ENCODE measurements around the gene RARB. TPM values are rescaled to one million over a fixed set of nuclear protein-coding genes. Genes with fewer than 3 reads are reported as not detected.

Gene RARB
- total and polyA plus RNA-seq, 3 donors from 2014 or later, result 0.63 to 1.5 (median 0.99) TPM

GRCh38 chr3:25581823-25582222, 153.8 kb downstream of the RARB start:
- TF ChIP-seq POLR2A (IDR thresholded peaks at IDR 0.05), result no peak
- WGBS, 2 donors, result 97 to 100% methylated on average over 3 of the region's 3 CpGs
- Histone ChIP-seq H3K4me1 (no peaks in the 10 kb centered on the region), H3K4me3 (no peak overlapping the region), H3K36me3 (ENCODE audit: low read depth, missing control alignments) (no peaks in the 10 kb centered on the region), H3K9me3 (no peaks in the 10 kb centered on the region), H3K27ac (no peak overlapping the region), H3K27me3 (no peaks in the 10 kb centered on the region)
- no peak for DNase-seq
- intact Hi-C loops (cut with DNase I; ENCODE audit: low total_unique reads), result no loop called here

- intact Hi-C loops (cut with DNase I; ENCODE audit: low total_unique reads), result no loop called here
- Histone ChIP-seq H3K36me3 (ENCODE audit: low read depth, missing control alignments) (no peaks in the 10 kb centered on the region), H3K27me3 (no peaks in the 10 kb centered on the region), H3K27ac (no peak overlapping the region), H3K4me3 (no peak overlapping the region), H3K9me3 (no peaks in the 10 kb centered on the region), H3K4me1 (no peaks in the 10 kb centered on the region)
- no peak for DNase-seq
- 90 to 94% methylated on average over 2 of the region's 2 CpGs for WGBS, 2 donors
- no peak for TF ChIP-seq CTCF (IDR thresholded peaks at IDR 0.05)
- TF ChIP-seq POLR2A (IDR thresholded peaks at IDR 0.05), result no peak
Observed at GRCh38 chr3:25582242-25582641, 154.2 kb downstream of the RARB start.

DNA sequence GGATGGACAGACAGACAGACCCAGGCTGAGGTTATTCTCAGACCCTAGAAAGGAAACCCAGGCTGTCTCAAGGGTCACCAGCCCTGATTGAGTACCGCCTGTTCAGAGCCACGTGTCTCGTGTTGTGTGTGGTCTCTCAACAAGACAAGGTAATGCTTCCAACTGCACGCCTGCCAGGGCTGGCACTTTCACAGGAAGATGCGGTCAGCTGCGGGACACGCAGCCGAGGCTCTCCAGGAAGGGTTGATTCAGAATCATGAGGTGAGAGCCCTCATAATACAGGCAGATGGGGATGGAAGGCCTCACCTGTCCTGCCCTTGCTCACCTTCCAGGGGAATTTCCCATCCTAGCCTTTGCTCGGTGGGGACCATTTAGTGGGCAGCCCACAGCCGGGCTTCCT, 155.3 kb downstream of the RARB start:
- TF ChIP-seq CTCF (IDR thresholded peaks at IDR 0.05) (no peak), POLR2A (IDR thresholded peaks at IDR 0.05) (no peak)
- 92 to 94% methylated on average over 7 to 10 of the region's 10 CpGs for WGBS, 2 donors
- Histone ChIP-seq H3K9me3 (no peaks in the 10 kb centered on the region), H3K27ac (no peak overlapping the region), H3K36me3 (ENCODE audit: low read depth, missing control alignments) (no peaks in the 10 kb centered on the region), H3K4me3 (no peak overlapping the region), H3K27me3 (no peaks in the 10 kb centered on the region), H3K4me1 (no peaks in the 10 kb centered on the region)
- DNase-seq, result no peak
- intact Hi-C loops (cut with DNase I; ENCODE audit: low total_unique reads), result no loop called here

DNA sequence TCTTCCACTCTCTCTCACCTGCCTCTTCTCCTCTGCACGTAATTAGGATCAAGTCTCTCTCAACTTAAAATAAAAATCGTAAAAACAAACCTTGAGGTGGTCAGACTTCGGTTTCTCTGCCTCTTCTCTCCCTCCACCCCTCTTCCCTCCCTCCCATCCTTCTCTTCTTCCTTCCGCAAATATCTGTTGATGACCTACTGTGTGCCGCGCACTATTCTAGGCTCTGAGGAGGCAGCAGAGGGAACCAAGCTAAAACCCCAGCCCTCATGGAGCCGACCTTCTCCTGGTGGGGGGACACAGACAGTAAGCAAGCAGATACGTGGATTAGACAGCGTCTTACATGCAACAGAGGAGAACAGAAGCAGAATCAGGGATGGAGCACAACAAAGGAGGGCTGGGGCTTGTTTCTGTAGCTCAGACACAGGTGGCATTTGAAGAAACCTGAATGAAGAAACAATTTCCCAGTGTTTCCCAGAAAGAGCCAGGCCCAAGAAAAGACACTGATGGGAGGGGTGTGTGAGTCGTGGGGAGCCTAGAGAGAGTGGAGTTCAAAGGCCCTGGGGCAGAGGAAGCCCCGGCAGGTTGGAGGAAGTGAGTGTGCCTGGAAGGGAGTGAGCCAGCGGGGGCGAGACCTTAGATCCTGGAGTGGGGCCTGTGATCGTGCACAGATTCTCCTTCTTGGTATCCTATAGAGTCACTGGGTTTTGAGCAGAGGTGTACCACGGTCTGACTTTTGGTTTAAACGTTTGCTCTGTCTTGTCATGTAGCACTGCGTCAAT, 156.1 kb downstream of the RARB start:
- TF ChIP-seq CTCF (IDR thresholded peaks at IDR 0.05) (no peak), POLR2A (IDR thresholded peaks at IDR 0.05) (no peak)
- Histone ChIP-seq H3K4me1 (no peaks in the 10 kb centered on the region), H3K27me3 (no peaks in the 10 kb centered on the region), H3K27ac (no peak overlapping the region), H3K36me3 (ENCODE audit: low read depth, missing control alignments) (no peaks in the 10 kb centered on the region), H3K9me3 (no peaks in the 10 kb centered on the region), H3K4me3 (no peak overlapping the region)
- DNase-seq, result no peak
- WGBS, 2 donors, result 90 to 95% methylated on average over 17 of the region's 17 CpGs
- intact Hi-C loops (cut with DNase I; ENCODE audit: low total_unique reads), result no loop called here

DNA sequence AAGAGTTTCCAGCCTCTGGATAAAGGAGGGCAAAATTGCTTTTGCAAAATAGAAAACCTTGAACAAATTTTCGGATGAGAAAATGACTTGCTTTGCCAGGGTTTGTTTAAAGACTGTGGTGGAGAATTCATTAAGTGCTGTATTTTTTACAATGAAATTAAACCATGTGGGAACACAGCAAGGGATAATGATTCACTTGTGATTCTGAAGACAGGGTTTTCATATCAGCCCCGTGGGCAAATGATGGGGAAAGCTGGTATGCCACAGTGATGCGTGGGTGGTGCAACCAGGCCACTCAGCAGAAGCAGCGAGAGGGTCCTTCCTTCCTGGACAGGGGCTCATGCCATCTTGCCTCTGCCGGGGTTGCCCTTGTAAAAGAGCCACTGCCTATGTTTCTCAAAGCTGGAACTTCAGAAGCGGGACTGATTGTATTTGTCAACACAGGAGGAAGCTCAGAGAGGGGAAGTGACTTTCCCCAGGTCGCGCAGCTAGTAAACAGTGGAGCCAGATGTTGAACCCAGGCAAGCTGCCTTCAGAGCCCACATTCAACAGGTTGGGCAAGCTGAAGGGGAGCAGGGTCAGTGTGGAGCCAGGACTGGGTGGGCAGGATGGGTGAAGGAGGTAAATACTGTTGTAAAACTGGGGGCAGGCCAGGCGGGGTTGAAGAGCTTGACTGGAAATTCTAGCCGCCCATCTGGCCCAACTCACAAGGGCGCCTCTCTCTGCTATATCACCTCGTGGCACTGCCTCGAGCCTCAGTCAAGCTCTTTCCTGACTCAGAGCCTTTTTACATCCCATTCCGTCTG, 157.5 kb downstream of the RARB start:
- TF ChIP-seq POLR2A (IDR thresholded peaks at IDR 0.05) (no peak), CTCF (IDR thresholded peaks at IDR 0.05) (no peak)
- Histone ChIP-seq H3K27me3 (no peaks in the 10 kb centered on the region), H3K36me3 (ENCODE audit: low read depth, missing control alignments) (no peaks in the 10 kb centered on the region), H3K27ac (no peak overlapping the region), H3K4me1 (no peaks in the 10 kb centered on the region), H3K9me3 (no peaks in the 10 kb centered on the region), H3K4me3 (no peak overlapping the region)
- WGBS, 2 donors, result 89 to 91% methylated on average over 14 of the region's 14 CpGs
- DNase-seq, result no peak
- intact Hi-C loops (cut with DNase I; ENCODE audit: low total_unique reads), result no loop called here
